Activated CD4-positive, alpha-beta T cell treated with anti-CD3 and anti-CD28 coated beads for 4 hours (primary cell): ENCODE measurements around the gene GPR171.

Experiments
- DNase-seq, 2 donors: peaks; one replicate each; pipeline ENCODE4 v3.0.0-alpha.2; 2020

Gene GPR171

DNA sequence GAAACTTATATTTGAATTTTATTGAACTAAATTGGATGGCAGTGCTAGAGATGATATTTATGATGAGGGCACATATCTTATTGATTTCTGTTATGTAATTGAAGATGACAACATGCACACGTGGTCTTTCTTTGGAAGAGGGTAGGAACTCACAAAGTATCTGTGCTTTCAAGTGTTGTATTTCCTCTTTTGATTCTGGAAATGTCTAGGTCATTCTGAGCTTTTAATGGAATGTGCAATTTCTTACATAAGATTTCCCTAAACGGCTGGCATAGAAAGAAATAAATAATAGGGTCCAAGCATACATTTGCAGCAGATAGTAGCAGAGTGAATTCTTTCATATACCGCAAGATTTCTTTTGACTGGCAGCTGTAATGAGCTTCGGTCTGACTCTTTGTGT lies 10.1 kb upstream of the GPR171 start:
- DNase-seq, result no peak

DNA sequence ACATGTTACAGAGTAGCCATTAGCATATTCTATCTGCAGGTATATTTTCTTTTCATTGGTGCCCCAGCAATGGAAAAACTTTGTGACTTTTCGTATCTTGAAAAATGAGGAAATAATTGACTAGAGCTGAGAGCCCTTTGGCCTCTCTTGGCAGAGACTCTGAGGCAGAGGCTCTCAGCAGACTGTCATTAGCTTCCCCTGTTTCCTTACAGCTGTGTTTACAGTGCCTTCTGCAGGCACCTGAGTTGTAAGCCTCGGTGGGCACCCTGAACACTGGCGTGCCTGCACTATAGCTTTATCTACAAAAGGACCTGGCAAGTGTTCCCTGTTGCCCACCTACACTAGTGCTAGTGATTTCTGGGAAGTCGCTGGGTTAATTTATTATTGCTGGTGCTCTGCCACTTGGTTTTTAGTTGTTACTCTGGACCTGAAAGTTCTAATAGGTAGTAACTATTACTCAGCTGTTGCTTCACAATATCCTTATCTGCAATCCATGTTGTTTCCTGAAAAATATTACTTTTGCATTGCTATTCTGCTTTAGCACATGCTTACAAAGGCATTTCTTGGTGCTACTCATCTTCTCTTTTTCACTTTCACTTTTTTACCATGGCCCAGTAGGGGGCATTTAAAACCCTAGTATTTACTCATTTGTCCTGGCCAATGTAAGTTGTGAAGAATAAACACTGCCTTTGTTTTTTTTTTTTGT lies 7.8 kb upstream of the GPR171 start:
- DNase-seq, result no peak

DNA sequence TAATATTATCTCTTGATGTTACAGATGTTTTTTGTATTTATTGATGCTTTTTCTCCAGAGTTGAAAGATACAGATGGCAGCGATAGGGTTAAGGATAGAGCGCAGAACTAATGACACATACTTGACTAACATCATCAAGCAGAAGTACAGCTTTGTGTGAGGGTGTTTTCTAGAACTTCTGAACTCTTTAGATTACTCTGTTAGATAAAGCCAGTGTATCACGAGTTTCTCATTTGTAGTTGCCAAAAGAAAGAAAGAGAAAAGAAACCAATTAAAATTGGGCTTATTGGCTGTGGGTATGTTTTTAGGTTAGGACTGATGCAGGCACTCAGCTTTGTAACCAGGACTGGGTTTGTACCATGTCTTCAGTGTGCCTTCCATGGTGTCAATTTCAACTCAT lies 6.6 kb upstream of the GPR171 start:
- no peak for DNase-seq

DNA sequence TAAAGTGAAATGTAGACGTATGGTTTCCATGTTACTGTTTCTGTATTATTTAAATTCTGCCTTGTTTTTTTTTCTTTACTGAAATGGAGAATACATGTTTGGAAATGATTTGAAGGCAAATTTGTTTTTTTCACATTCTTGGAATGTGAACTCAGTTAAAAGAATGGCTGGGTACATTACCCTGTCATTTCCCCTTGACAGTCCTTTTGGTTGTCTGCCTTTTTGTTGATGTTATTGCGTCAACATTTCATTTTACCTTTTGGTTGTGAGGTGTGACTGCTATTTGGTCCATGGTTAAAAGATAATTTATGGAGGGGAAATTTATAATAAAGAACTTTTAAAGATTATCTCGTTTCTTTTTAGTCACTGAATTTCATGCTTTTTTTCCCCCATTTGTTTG lies 3.2 kb upstream of the GPR171 start:
- DNase-seq, result no peak

DNA sequence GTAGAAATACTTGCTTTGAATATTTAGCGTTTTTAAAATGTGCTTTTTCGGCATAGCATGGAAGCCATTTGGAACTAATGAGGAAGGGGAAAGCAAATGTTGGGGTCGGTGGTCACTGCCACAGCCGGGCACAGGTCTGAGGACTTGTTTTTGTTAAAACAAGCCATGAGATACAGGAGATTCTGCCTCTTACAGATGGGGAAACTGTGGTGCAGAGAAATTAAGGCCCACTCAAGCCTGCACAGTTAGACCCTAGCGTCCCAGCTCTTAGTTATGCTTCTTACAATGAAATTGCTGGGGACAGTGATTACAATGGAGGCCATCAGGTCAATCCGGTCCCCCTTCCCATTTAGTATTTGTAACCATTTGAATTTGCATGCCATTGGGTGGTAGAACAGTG lies 2.5 kb upstream of the GPR171 start:
- no peak for DNase-seq

DNA sequence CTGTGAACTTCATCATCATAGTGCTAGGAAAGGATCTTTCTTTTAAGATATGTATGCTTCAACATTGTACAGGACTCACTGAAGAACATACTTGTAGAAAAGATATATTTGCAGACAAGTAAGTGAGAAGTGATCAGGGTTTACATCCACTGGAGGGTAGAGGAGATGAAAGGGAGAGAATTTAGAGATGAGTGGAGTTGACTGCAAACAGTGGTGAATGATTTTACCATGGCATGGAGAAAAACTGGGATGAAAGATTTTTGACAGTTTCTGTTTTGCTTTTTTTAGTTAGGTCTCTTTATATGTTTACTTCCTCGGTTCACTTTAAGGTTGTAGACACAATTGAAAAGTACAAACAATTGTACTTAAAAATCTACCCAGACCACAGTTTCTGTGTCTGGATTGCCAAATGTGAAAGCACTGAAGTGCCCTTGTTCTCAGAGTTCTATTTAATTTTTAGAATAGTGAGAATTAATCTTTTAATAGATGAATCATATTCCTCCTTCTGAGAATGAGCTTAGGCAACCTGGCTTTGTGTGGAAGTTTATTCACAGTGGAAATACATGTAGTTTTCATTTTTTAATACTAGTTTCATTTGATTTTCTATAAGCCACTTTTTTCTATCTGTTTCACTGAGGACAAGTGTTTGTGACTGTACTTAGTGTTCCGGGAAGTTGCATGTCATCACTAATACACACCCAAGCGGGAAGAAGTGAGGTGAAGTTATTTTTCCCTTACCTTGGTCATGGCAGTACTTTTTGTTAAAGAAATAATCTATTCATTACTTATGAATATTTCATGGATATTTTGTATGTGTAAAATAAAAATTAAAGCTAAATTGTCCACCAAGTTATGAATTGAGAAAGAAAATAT lies 1.8 kb upstream of the GPR171 start:
- peak in 1 of 2 donors; percentile 34 for DNase-seq

DNA sequence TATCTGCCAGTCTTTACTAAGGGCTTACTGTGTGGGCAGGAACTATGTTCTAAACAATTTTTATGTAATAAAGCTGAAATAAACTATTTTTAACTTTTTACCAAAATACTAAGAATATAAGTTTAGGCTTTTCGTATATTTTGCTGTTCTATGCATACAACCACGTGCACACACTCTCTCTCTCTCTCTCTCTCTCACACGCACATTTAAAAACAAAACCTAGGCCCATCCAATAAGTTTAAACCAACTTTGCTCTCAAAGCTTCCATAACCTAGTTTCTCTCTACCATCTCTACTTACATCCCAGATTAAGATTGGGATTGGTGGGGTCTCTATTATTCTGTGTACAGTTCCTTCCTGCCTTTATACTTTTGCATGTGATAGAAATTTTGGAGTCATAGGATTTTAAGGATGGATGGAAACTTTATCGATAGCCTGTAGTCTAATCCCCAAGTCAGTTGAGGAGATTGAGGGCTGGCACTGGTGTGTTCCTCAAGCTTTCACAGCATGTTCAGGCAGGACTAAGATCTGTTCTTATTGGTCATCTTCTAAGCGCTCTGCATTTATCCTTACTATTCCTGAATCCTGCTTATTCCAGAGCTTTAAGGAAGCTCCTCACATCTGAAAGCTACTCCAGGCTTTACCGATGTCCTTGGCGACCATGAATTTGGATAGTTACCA lies 1.8 kb downstream of the GPR171 start:
- no peak for DNase-seq

DNA sequence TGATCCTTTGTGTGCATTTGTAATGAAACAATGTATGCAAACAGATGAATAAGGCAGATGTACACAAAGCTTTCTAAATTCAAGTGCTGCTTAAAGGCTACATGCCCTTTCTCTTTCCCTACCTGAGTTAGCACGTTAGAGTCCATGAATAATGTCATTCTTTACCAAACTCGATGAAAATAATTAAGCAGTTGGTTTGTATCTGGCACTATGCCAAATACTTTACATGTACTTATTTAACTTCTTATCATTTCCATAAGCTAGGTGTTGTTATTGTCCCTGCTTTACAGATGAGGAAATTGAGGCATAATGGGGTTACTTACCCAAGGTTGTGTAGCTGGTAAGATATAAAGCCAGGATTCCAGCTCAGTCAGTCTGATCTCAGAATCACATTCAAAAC lies 2.4 kb downstream of the GPR171 start:
- no peak for DNase-seq

DNA sequence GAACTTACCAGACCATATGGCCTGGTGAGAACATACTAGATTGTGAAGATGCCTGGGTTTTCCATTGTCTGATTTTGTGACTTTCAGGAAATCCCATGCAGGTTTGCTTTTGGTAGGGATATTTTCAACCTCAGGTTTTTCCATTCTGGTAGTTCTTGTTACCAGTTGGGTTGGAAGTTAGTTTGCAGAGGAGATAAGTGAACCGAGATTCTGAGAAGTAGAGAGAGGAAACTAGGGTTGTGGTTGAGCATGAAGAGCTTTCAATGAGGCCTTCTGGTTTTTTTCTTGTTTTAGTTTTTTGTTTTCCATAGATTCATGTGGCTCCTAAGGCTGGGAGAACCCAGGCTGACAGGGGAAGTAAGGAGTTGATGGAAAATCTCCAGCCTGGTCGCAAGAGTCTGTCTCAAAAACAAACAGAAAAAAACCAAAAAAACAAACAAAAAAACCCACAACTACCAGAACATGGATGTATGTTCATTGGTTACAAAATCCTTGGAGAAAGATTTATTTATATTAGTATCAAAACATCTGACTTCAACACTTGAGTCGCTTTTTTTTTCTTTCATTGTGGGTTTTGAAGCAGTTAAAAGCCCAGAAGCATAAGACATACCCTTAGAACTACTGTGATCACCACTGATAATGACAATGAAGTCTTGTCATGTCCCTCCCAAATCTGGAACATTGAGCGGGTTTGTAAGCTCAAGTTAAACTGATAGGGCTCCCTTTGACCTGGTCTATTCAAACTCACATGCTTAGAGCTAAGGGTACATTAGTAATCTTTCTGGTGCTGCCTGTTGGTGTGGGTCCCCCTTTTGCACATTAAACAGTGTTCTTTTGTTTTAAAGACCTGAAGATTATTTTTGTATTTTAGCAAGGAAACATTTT lies 3.2 kb downstream of the GPR171 start:
- DNase-seq, result no peak

DNA sequence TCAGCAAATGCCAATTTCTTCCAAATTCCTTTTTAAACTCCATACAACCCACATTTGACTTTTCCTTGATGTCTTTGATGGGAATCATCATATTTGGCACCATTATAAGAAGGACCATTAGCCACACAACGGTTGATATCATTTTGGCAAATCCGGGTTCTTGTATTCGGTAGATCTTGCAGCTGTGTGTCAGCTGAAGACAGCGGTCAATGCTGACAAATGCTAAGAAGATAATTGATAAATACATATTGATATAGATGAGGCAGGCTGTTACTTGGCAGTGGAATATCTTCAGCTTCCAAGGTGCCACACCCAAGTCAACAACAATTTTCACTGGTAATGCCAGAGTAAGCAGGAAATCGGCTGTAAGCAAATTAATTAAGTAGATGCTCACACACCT lies 4.2 kb downstream of the GPR171 start:
- no peak for DNase-seq

DNA sequence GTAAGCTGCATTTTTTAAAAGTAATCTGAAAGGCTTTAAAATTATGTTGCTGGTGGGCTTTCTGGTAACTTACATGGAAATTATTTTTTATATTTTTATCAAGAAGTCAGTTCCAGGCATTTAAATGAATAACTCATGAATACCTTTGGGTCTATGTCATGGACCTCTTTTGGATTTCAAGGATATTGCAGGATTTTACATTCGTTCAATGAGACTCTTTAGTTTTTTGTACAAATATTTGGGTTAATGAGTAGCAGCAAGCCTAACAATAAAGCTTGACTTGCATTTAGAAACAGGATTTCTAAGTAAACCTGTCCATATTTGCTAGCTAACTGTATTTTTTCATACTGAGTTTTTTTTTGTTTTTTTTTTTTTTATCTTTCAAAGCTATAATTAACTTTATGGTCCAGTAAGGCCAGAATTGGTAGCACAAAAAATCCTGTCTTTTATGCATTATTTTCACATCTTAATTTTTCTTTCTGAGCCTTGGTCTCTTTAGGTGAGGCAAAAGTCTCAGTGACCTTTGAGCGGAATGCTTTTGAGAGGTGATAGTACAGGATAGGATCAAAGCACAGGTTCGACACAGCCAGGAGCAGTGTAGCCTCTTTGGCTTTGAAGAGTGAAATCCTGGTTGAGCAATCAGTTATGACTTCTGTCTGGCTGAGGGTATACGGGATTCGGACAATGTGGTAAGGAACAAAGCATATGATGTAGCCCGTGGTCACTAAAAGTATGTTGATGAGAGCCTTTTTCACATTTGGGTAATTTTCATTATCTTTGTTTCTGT lies 4.8 kb downstream of the GPR171 start:
- no peak for DNase-seq

DNA sequence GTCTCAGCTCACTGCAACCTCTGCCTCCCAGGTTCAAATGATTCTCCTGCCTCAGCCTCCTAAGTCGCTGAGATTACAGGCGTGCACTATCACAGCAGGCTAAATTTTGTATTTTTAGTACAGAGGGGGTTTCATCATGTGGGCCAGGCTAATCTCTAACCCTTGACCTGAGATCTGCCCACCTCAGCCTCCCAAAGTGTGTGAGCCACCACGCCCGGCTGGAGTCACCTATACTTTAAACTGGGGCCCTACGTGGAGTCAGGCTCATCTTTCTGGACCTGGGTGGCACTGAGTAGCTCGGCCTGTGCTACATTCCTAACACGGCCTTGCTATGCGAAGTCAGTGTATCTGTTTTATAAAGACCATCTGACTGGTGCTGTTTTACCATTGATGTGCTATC lies 5.8 kb downstream of the GPR171 start:
- DNase-seq, result no peak

DNA sequence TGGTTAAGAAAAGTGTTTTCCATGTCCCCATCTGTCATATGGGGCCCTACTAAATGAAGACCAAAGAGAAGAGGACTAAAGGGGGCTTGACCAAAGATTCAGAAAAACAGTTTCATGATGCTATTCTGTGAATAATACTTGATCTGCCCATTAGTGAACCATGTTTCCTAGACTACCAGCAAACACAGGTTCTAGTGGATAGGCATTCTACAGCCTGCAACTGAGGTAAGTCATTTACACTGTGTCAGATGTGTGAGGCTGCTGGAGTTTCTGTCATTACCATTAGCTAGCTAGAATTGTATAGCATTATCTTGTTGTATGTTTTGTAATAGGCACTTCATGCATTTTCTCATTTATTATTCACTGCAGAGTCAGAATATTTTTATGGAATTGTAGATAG lies 6.6 kb downstream of the GPR171 start:
- DNase-seq, result no peak

DNA sequence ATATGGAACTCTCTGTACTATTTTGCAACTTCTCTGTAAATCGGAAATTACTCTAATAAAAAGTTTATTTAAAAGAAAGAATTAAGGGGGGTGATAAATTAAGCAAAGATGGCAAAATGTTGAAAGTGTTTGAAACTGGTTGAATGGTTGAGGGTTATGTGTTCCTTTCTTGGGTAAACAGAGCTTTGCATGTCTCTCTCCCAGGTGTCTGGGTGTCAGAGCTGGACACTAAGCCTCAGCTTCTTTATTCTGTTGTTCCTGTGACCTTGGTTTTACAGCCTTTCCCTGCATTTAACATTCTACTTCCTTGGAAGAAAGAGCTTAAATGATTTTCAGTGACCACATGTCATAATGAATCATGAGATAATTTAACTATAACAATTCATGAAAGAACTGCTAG lies 7.2 kb downstream of the GPR171 start:
- DNase-seq, result no peak

DNA sequence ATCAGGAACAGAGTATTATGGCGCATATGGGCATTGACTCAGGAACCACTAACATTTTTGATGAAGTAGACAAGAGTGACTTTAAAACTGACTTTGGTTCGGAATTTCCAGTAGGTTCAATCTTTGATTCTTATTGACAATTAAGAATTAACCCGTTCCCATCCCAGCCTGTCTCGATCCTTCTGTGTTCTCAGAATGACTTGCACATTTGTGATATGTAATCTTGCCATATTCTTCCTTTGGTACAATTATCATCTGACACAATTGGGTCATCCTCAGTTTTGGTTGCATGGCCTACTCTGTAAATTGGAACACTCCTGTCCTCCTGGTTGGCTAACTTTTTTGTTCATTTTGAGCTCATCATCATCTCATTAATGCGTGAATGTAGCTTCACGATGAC lies 10.5 kb downstream of the GPR171 start:
- DNase-seq, result no peak

DNA sequence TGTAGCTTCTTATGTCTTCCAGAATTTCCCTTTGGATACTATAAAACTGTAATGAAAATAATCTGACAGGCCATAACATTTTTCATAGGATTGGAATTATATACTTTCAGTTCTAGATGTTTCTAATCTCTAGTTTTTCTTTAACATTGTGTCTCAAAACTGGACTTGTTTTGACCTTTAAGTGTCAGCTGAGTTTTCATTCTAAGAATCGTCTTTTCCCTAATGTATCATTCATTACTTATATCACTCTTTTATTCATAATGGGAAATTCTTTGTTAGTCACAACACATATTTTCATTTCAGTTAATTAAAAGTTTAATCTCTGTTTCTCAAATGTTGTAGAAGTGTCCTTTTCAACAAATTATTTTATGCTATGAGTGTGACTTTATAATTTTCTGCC lies 11.9 kb downstream of the GPR171 start:
- no peak for DNase-seq

DNA sequence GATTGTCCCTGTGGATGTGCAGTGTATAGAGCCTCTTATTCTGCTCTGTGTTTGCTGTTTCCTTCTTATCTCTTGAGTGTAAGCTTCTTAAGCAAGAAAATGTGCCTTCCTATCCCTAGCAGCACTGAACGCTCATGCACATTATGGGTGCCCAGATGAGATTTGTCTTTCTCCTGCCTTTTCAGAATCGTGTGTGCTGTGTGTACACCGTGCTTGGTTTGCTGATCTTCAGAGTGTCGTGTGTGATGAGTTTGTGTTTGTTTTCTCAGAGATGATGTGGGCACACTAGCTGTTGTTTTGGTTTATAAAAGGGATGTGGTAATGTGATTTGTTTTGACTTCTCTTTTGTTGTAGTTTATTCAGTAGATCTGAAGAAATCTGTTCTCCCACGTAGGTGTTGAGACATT lies 19.7 kb downstream of the GPR171 start:
- DNase-seq, result no peak

DNA sequence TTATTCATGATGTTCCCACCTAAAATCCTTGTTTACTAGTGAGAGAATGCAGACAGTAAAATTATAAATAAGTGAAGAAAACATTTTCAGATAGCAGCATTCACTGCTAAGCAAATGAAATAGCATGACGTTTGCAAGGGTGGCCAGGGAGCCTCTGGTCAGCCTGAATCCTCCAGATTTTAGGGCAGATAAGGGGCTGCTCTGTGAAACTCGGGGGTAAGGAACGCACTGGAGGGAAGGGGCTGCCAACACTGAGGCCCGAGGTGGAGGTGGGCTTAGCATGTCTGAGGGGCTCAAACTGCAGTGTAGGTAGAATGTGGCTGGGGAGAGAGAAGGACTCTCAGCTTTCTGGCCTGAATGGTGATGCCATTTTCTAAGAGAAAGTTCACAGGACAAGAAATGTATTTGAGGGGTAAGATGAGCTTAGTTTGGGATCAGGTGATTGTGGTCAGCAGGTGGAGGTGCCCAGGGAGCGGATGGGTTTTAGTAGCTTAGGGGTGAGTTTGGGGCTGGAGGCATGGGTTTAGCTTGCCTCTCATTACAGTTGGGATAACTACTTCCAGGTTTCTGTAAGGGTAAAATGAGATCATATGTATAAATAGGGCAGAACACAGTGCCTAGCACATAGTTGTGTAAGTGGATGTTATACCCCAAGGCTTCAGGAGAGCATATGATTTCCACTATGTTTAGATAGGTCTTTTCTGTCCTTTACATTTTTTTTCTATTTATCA lies 20.5 kb downstream of the GPR171 start:
- DNase-seq, result no peak

DNA sequence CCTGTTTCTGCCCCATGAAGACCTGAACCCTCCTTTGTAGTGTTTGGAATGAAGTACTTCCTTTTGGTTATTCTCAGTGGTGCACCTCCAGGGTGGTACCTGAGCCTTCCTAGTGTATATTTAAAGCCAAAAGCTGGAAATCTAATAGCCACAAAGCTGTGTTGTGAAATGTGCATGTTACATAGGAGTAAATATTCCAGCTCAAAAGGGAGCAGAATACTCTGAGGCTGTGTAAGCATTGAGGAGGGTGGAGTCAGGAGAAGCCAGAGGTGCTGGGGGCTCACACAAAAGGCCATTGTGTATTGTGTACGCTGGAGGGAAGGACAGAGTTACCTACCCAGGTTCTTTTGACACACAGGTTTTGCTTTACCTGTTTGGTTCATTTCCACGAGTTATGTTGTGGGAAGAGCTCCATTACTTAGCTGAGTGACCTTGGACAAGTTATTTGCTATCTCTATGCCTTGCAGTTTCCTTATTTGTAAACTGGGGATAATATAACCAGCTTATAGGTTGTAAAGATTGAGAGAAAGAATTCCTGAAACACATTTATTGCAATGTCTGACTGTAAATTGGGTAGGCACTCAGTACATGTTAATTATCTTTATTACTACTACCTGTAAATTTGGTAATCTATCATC lies 24.7 kb downstream of the GPR171 start:
- DNase-seq, result no peak

DNA sequence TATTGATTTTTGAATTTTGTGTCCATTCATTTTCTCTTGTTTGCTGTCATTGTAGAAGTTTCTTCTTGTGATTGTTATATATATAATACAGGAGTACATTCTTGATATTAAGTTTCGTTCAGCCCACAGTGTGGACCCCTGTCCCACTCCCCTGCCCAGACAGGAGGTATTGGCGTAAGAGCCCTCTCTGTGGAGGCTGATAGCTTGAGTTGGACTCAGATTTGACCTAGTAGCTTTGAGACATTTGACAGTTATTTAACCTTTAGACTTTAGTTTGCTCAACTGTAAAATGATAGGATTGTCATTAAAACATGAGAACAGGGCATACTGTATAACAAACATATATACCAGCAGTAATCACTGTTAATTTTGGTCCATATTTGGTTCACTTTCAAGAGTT lies 27.1 kb downstream of the GPR171 start:
- DNase-seq, result no peak

DNA sequence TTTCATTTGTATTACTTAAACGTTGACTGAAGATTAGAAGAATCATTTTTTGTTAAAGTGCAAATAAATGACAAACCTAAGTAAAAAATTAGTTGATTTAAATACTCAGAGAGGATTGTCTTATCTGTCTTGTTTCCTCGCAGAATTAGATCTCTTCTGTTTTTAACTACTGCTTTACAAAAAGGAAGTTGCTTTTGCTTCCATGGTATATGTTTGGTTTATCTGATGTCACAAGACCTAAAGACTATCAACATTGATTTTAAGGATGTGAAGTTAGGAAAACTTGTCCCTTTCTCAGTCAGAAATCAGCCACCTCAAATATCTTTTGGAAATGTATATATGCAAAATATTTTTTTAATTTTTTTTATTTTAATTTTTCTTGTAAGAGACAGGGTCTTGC lies 28.7 kb downstream of the GPR171 start:
- no peak for DNase-seq
